Cardiac fibroblast (primary cell): ENCODE results near the gene ZNF148.
"Not testable (repeated sequence)": the region's sequence is repeated elsewhere in the genome, so short reads cannot be mapped to it uniquely, and the experiment has no call there.

Experiments used
- DNase-seq, 2 donors: peaks; one replicate each; pipeline versions ENCODE4 v3.0.0 to v3.0.0-alpha.2; 2010; ENCODE audit warnings: low read depth in 2 of 2
- H3K4me3 ChIP-seq, 2 donors: replicated peaks in 1 of 2; 1 replicate in 1 of 2; 2 replicates in 1 of 2; pipeline ENCODE4 v1.5.1; 2011; ENCODE audit warnings: low read depth in 2 of 2, low read length in 2 of 2, mild to moderate bottlenecking in 2 of 2, moderate library complexity in 1 of 2
- CTCF ChIP-seq: IDR thresholded peaks from one replicate; pipeline ENCODE4 v1.5.1; 2011; ENCODE audit warnings: low read depth, mild to moderate bottlenecking, low read length, inconsistent platforms

ZNF148 gene

GRCh38 chr3:125403789-125404188, 28.7 kb upstream of the ZNF148 start:
- TF ChIP-seq CTCF, result peak; percentile 13

GRCh38 chr3:125402639-125403038, 27.5 kb upstream of the ZNF148 start:
- H3K4me3 ChIP-seq, result no peak overlapping the region
- no peak for DNase-seq
- no peak for TF ChIP-seq CTCF

More at GRCh38 chr3:125403789-125404188, 28.7 kb upstream of the ZNF148 start:
- peak in 1 of 2 donors; percentile 34 for DNase-seq
- H3K4me3 ChIP-seq, result no peak overlapping the region

- DNase-seq, result peak; percentile 17 to 51
- H3K4me3 ChIP-seq, result no peak overlapping the region
- no peak for TF ChIP-seq CTCF
These were observed 26.3 kb upstream of the ZNF148 start for GRCh38 chr3:125401402-125401801.

- no peak for DNase-seq
- no peak for TF ChIP-seq CTCF
- no peak overlapping the region for H3K4me3 ChIP-seq
These were observed 23.8 kb upstream of the ZNF148 start for GRCh38 chr3:125398952-125399351.

GRCh38 chr3:125395091-125395490, 20.0 kb upstream of the ZNF148 start:
- no peak overlapping the region for H3K4me3 ChIP-seq
- no peak for DNase-seq
- no peak for TF ChIP-seq CTCF

- TF ChIP-seq CTCF, result no peak
- no peak overlapping the region for H3K4me3 ChIP-seq
- DNase-seq, result no peak
These were observed 19.3 kb upstream of the ZNF148 start for GRCh38 chr3:125394406-125394805.

GRCh38 chr3:125389282-125389681, 14.2 kb upstream of the ZNF148 start:
- no peak for TF ChIP-seq CTCF
- no peak for DNase-seq

GRCh38 chr3:125388369-125388768, 13.2 kb upstream of the ZNF148 start:
- H3K4me3 ChIP-seq, DNase-seq: not testable (repeated sequence)

More at GRCh38 chr3:125389282-125389681, 14.2 kb upstream of the ZNF148 start:
- no peak overlapping the region for H3K4me3 ChIP-seq
